SK-N-MC (cell line): ENCODE results near the gene RNU5B-1.

Experiments used
- EZH2 ChIP-seq: fragments of 200-600 bp; sonication (generic); IDR thresholded peaks from one replicate; pipeline ENCODE4 v1.6.1; 2017; ENCODE audit warnings: antibody characterized with exemption
- POLR2AphosphoS5 ChIP-seq: IDR thresholded peaks from 2 replicates; pipeline ENCODE4 v1.6.1; 2012; ENCODE audit warnings: mild to moderate bottlenecking, low read depth, low read length, borderline replicate concordance

- TF ChIP-seq EZH2 (no peak), POLR2AphosphoS5 (no peak)
Observed at GRCh38 chr15:65260968-65261367, 43.5 kb upstream of the RNU5B-1 start.
